COR-L47 (cell line): ENCODE measurements around the gene SLCO4A1.

Source experiments
- DNase-seq: peaks from one replicate; lab custom pipeline; 2025; lab: John Stamatoyannopoulos, UW

Gene SLCO4A1

GRCh38 chr20:62607366-62608217, 34.7 kb upstream of the SLCO4A1 start:
- no peak for DNase-seq

DNA sequence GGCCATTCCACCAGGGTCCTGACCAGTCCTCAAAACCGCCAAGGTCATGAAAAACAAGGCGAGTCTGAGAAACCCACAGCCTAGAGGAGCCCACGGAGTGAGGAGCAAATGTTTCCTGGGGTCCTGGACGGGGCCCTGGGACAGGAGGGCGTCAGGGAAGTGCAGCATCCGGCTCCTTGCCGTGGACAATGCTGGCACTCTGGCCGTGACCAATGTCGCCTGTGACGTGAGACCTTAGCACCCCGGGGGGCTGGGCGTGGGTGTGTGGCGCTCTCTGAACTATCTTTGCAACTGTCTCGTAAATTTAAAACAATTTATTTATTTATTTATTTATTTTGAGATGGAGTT, 34.1 kb upstream of the SLCO4A1 start:
- no peak for DNase-seq

GRCh38 chr20:62609279-62609720, 33.0 kb upstream of the SLCO4A1 start:
- no peak for DNase-seq

DNA sequence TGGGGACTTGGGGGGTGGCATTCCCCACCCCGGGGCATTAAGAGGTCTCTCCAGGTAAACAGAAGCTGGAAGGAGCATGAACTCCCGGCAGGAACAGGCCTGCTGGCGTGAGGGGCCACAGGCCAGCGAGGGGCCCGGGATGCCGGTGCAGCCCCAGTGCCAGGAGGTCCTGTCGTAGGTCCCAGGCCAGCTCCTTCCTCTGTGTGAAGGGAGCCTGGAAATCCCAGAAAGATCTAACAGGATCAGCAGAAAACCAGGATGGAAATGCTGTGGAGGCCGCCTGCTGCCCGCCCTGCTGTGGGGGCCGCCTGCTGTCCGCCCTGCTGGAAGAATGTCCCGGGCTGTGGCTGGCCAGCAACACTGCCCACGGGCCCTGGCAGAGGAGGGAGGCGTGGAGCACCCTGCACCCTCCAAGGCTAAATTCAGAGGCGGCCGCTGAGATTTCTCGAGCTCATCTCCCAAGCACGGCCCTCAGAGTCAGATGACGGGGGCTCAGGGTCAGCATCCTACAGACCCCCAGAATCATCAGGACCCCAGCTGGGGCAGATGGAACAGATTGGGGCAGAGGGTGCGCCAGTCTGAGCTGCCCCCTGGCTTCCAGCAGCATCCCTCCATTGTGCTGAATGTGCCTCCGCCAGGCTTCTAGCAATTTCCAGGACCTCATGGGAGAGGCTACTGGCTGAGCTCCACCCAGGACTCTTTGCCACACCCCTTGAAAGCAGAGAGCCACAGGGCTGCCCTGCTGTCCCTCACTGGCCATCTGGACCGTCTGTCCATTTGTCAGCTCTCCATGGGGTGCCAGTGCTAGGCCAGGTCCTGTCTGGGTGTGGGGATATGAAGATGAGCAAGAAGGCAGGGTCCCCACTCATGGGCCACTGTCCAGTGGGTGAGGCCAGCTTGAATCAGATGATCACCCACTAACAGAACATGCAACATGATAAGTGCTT, 32.2 kb upstream of the SLCO4A1 start:
- DNase-seq, result no peak

GRCh38 chr20:62611012-62611411, 31.3 kb upstream of the SLCO4A1 start:
- no peak for DNase-seq

DNA sequence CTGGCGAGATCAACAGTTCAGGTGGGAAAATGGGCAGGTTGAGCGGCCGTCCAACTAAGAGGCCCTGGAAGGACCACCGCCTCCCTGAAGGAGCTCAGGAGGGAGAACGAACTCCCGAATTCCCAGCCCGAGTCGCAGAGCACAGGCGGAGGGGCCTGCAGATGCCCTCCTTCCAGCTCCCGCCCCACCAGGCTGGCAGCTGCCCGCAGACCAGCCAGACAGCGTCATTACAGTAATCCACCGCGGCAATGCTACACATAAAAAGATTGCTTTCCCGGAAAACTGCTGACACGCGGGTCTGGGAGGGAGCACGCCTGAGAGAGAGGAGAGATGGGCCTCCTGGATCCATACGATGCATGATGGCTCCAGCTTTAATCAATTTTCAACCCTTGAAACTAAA, 30.5 kb upstream of the SLCO4A1 start:
- no peak for DNase-seq

DNA sequence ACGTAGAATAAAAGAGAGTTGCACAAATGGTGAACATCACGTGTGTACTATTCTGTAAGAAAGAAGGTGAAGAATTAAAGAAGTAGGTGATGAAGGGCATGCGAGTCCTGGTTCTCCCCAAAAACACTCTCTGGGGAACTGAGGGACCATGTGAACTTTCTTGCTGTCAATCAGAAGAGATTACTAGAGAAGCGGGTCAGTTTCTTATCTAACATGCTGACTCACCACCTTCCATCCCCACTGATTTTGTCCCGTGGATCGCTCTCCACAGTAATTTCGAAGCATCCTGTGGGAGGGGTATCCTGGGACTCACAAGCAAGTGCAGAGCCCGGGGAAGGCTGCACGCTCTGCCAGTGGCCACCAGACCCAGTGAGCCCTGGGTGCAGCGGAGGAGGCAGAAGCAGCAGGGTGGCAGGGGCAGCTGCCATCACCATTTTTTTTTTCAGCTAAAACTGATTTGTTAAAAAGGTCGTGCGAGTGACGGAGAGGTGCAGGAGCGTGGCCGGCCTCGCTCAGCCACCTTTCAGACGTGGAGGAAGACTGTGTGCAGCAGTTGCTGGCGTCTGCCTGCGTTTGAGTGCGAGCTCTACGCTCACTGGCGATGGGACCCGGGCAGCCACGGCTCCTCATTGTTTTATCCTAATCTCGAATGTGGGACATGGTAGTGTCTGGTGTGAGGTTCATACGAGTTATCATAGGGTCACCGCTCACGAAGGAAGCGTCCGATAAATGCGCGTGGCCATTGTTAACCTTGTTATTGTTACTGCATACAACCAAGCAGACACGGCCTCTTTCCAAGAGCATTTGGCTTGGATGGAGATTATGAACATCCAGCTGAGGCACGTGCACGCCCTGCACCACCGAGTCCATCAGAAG, 28.0 kb upstream of the SLCO4A1 start:
- no peak for DNase-seq

GRCh38 chr20:62614961-62615680, 27.2 kb upstream of the SLCO4A1 start:
- no peak for DNase-seq

DNA sequence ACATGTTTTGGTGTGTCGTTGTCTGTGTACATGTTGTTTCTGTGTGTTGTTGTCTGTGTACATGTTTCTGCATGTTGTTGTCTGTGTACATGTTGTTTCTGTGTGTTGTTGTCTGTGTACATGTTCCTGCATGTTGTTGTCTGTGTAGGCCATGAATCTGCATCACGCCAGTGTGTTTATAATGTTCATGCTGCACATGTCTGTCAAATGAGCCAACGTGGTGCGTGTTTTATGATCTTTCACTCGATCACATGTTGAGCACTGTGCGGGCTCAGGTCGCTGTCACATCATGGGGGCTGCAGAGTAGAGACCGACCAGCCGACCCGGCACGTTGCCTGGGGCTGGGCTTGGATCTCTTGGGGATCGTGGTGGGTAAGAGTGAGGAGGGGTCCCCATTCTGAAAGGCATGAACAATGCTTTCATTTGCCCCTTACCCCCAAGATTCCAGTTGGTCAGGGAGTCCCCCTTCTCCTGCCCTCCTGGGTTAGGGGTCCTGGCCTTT, 26.5 kb upstream of the SLCO4A1 start:
- no peak for DNase-seq

DNA sequence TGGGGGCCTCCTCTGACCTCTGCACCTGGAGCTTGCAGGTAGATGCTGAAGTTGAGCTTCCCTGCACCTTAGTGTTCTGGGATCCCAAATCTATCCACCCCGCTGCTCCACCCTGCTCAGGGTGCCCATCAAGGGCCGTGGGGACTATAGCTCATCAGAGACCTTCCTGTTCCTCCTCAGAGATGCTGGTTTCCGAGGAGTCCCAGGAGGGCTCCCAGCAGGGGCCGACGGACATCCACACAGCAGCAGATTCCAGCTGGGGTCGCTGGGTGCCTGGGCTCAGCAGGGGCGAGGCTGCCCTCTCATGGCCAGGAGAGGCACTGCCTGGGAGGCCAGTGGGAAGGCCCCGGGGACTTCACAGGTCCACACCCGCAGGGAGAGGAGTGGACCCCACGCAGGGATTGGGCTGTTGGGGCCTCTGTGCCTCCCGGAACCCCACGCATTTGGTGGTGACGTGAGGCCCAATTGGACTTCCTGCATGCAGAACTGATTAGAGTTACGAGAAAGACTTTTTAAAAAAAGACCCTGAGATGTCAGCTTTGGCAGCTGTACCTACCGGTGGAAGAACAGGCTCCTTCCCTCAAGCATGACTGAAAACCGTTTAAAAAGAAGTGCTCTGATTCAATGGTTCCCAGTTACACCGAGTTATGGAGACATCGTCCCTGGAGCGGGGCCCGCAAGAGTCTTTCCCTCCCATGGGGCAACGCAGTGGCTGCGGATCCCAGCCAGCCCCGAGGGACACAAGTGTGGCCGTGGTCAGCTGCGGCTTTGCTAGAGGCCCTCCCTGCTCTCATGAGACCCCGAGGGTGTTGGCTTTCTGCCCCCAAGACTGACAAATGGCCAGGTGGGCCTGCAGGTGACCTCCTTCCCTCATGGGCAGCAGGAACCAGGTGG, 25.3 kb upstream of the SLCO4A1 start:
- peak; percentile 74 for DNase-seq

- no peak for DNase-seq
Observed at GRCh38 chr20:62617711-62618483, 24.4 kb upstream of the SLCO4A1 start.

- DNase-seq, result no peak
Observed at GRCh38 chr20:62618611-62619529, 23.4 kb upstream of the SLCO4A1 start.

DNA sequence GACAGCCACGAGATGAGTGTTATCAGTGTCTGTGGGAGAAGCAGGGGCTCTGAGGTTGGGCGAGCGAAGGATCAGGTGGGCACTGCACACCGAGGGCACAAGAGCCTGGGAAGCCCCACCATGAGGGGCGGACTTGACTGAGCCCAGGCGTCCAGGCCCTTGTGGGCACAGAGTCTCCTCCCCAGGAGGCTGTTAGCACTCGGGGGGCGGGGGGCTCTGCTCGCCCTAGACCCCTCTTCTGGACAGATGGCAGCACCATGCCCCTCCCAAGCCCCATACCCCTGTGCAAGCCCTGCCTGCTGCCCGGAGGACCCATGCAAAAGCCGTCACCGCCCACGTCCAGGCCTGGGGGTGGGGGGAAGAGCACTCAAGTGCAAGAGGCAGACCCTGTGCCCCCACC, 21.7 kb upstream of the SLCO4A1 start:
- no peak for DNase-seq

DNA sequence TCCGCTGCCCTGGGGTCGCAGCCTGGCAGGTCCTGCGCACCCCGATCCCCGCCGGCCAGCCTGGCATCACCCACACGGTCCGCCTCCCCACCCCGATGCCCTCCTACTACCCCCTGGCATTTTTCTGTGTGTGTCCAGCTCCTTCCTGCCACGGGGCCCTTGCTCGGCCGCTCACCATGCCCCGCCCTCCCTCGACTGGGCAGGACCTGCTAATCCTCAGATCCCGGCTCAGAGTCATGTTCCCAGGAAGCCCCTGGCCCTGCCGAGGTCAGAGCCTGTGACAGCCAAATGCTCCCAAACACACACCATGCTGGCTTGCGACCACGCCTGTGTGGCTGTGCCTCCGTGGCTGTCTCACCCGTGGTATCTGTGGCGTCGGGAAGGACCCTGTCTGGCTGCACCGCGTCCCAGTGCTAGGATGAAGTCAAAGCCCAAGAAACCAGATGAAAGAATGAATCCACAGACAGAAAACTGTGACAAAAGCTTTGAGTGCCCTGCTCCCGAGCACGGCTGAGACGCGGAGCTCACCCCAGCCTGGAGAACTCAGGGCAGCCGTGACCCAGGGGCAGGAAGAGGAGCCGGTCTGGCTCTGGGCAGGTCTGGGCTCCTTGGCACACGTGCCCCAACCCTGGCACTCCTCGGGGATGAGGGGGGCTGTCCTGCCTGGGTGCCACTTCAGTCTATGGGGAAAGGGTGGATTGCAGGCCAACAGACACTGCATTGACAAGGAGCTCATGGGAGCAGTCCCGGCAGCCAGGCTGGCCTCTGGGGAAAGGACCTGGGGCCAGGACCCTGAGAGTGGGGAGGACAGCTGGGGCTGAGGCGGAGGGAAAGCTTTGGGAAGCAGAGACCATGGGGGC, 20.8 kb upstream of the SLCO4A1 start:
- DNase-seq, result no peak

DNA sequence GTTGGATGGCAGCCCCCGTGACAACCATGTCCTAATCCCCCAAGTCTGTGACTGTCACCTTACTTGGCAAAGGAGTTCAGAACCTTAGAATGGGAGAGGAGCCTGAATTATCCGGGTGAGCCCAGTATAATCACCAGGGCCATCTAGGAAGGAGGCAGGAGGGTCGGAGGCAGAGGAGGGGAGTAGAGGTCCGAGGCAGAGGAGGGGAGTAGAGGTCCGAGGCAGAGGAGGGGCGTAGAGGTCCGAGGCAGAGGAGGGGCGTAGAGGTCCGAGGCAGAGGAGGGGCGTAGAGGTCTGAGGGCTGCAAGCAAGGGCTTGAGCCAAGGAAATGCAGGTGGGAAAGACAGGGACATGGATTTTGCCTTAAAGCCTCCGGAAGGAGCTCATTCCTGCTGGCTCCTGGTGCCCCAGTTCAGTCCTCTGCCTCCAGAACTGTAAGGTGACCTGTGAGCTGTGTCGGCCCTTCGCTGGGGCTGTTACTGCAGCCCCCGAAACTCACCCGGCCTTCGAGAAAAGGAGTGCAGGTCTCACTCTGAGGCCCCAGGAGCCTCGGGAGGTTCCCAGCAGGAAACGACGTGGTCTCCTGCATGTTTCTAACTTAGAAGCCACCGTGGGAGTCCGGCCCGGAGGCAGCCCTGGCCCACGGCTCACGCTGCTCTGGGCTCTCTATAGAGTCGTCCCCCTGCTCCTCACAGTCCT, 20.0 kb upstream of the SLCO4A1 start:
- DNase-seq, result no peak

DNA sequence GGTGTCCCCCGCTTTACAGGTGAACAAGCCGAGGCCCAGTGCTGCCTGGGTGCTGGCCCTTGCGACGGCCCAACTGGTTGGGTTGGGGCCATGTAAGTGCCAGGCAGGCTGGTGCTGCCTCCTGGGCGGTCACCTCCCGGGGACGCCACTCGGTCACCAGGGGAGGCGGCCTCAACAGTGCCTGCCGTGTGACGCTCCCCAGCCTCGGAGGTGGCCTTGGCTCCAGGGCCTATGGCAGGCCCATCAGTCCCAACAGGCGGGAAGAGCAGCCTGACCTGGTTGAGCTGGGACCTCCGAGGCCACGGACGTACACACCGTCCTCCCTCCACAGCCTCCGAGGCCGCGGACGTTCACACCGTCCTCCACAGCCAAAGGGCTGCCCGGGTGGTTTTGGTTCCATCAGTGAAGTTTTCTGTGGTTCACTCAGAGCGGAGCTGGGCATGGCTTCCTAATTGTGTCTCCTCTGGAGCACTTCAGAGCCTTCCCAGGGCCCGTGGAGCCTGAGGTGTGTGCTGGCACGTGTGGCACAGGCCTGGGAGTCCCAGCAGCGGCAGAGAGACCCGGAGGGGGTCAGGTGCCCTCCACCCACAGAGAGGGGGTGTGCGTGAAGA, 19.3 kb upstream of the SLCO4A1 start:
- no peak for DNase-seq
